Neural cell (in vitro differentiated cells): ENCODE data around the gene TSGA10.

ENCODE experiments used
- CTCF ChIP-seq: fragments of 450-650 bp; IDR thresholded peaks from 2 replicates; pipeline ENCODE4 v1.5.1; 2014; ENCODE audit warnings: antibody characterized with exemption, mild to moderate bottlenecking, moderate library complexity; ENCODE audit not compliant: poor library complexity, severe bottlenecking
- EZH2 ChIP-seq: fragments of 200-600, 300-800 bp; shearing (Covaris generic), sonication (generic); IDR thresholded peaks from 2 replicates; pipeline ENCODE4 v1.6.1; 2014; ENCODE audit warnings: antibody characterized with exemption, low read length, borderline replicate concordance, mild to moderate bottlenecking; ENCODE audit not compliant: insufficient read depth, poor library complexity, severe bottlenecking
- MXI1 ChIP-seq: fragments of 450-650 bp; conservative IDR thresholded peaks from 2 replicates; pipeline ENCODE4 v1.6.1; 2014; ENCODE audit warnings: antibody characterized with exemption, mild to moderate bottlenecking; ENCODE audit not compliant: poor library complexity, severe bottlenecking
- POLR2AphosphoS5 ChIP-seq: IDR thresholded peaks from 2 replicates; pipeline ENCODE4 v1.6.1; 2012
- RAD21 ChIP-seq: fragments of 450-650 bp; conservative IDR thresholded peaks from 2 replicates; pipeline ENCODE4 v1.6.1; 2014; ENCODE audit warnings: antibody characterized with exemption, mild to moderate bottlenecking, moderate library complexity
- TAF1 ChIP-seq: IDR thresholded peaks from 2 replicates; pipeline ENCODE4 v1.6.1; 2012; ENCODE audit warnings: low read depth
- TF ChIP-seq, protein P1 (sequence below): IDR thresholded peaks from 2 replicates; pipeline ENCODE4 v1.6.1; 2012; ENCODE audit warnings: borderline replicate concordance

GRCh38 chr2:99079226-99079625 lies 75.5 kb downstream of the TSGA10 start:
- TF ChIP-seq RAD21 (no peak), CTCF (no peak), TAF1 (no peak), POLR2AphosphoS5 (no peak), MXI1 (no peak), EZH2 (no peak)
- TF ChIP-seq, protein P1, sequence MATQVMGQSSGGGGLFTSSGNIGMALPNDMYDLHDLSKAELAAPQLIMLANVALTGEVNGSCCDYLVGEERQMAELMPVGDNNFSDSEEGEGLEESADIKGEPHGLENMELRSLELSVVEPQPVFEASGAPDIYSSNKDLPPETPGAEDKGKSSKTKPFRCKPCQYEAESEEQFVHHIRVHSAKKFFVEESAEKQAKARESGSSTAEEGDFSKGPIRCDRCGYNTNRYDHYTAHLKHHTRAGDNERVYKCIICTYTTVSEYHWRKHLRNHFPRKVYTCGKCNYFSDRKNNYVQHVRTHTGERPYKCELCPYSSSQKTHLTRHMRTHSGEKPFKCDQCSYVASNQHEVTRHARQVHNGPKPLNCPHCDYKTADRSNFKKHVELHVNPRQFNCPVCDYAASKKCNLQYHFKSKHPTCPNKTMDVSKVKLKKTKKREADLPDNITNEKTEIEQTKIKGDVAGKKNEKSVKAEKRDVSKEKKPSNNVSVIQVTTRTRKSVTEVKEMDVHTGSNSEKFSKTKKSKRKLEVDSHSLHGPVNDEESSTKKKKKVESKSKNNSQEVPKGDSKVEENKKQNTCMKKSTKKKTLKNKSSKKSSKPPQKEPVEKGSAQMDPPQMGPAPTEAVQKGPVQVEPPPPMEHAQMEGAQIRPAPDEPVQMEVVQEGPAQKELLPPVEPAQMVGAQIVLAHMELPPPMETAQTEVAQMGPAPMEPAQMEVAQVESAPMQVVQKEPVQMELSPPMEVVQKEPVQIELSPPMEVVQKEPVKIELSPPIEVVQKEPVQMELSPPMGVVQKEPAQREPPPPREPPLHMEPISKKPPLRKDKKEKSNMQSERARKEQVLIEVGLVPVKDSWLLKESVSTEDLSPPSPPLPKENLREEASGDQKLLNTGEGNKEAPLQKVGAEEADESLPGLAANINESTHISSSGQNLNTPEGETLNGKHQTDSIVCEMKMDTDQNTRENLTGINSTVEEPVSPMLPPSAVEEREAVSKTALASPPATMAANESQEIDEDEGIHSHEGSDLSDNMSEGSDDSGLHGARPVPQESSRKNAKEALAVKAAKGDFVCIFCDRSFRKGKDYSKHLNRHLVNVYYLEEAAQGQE: no peak
